Kidney glomerular epithelial cell (primary cell): ENCODE results near the gene APOBEC3B.
"Not testable (repeated sequence)": the region's sequence is repeated elsewhere in the genome, so short reads cannot be mapped to it uniquely, and the experiment has no call there.

ENCODE experiments used
- DNase-seq: peaks from one replicate; lab custom pipeline; 2025; lab: John Stamatoyannopoulos, UW

Gene APOBEC3B

GRCh38 chr22:38951734-38952133 is 30.4 kb upstream of the APOBEC3B start:
- DNase-seq: no peak

GRCh38 chr22:38952281-38952993 is 29.7 kb upstream of the APOBEC3B start:
- DNase-seq: no peak

- DNase-seq: no peak
Measured at GRCh38 chr22:38953091-38953490, 29.1 kb upstream of the APOBEC3B start.

GRCh38 chr22:38953577-38954413 is 28.4 kb upstream of the APOBEC3B start:
- DNase-seq: no peak

GRCh38 chr22:38954414-38955043 is 27.6 kb upstream of the APOBEC3B start:
- no peak for DNase-seq

GRCh38 chr22:38955250-38955905 is 26.8 kb upstream of the APOBEC3B start:
- no peak for DNase-seq

GRCh38 chr22:38955926-38956325 is 26.2 kb upstream of the APOBEC3B start:
- DNase-seq: no peak

- no peak for DNase-seq
Measured at GRCh38 chr22:38956551-38956950, 25.6 kb upstream of the APOBEC3B start.

GRCh38 chr22:38957046-38957770 is 24.9 kb upstream of the APOBEC3B start, which contains the start of gene APOBEC3A:
APOBEC3A (plus strand) TSS chr22:38957609; CDS start chr22:38957692, 83 bp downstream.
- DNase-seq: no peak

- DNase-seq: no peak
Measured at GRCh38 chr22:38957808-38958650, 24.1 kb upstream of the APOBEC3B start.

- DNase-seq: not testable (repeated sequence)
Measured at GRCh38 chr22:38958651-38958943, 23.6 kb upstream of the APOBEC3B start.

GRCh38 chr22:38959590-38959989 is 22.6 kb upstream of the APOBEC3B start:
- DNase-seq: no peak

- not testable (repeated sequence) for DNase-seq
Measured at GRCh38 chr22:38960673-38961072, 21.5 kb upstream of the APOBEC3B start.

GRCh38 chr22:38963291-38963738 is 18.8 kb upstream of the APOBEC3B start:
- DNase-seq: not testable (repeated sequence)

- DNase-seq: no peak
Measured at GRCh38 chr22:38963872-38964271, 18.3 kb upstream of the APOBEC3B start.

- DNase-seq: no peak
Measured at GRCh38 chr22:38964306-38964705, 17.8 kb upstream of the APOBEC3B start.

- no peak for DNase-seq
Measured at GRCh38 chr22:38964989-38965388, 17.2 kb upstream of the APOBEC3B start.

- DNase-seq: no peak
Measured at GRCh38 chr22:38965614-38966379, 16.4 kb upstream of the APOBEC3B start.

- DNase-seq: no peak
Measured at GRCh38 chr22:38966380-38966702, 15.8 kb upstream of the APOBEC3B start.

GRCh38 chr22:38966942-38967341 is 15.2 kb upstream of the APOBEC3B start:
- DNase-seq: no peak
